Sigmoid colon (tissue), 7 donors: ENCODE data around the gene ZNF157. TPM values are rescaled to one million over a fixed set of nuclear protein-coding genes. Genes with fewer than 3 reads are reported as not detected.

Experiments used
- DNase-seq: peaks from one replicate; pipeline ENCODE4 v3.0.0-alpha.2; 2019
- H3K27ac ChIP-seq, 4 donors: fragments of 200-600 bp; sonication (generic); one replicate each; pipeline ENCODE4 v1.5.1; 2016 to 2019; ENCODE audit warnings: mild to moderate bottlenecking in 1 of 4
- H3K27me3 ChIP-seq, 3 donors: fragments of 200-600 bp; sonication (generic); one replicate each; pipeline ENCODE4 v1.5.1; 2019; ENCODE audit warnings: mild to moderate bottlenecking in 1 of 3
- H3K36me3 ChIP-seq, 4 donors: fragments of 200-600 bp; sonication (generic); one replicate each; pipeline ENCODE4 v1.5.1; 2016 to 2019
- H3K4me1 ChIP-seq, 4 donors: fragments of 200-600 bp; sonication (generic); one replicate each; pipeline ENCODE4 v1.5.1; 2017 to 2019
- H3K4me3 ChIP-seq, 4 donors: fragments of 200-600 bp; sonication (generic); one replicate each; pipeline ENCODE4 v1.5.1; 2017 to 2019; ENCODE audit warnings: mild to moderate bottlenecking in 2 of 4, moderate library complexity in 1 of 4
- H3K9me3 ChIP-seq, 4 donors: fragments of 200-600 bp in 3 of 4; sonication (generic) in 3 of 4; one replicate each; pipeline versions ENCODE4 v1.5.1 to v1.6.1; 2013 to 2019
- CTCF ChIP-seq, 4 experiments: fragments of 450-650 bp in 3 of 4; fragments of 200-600 bp in 1 of 4; IDR thresholded peaks; one replicate each; pipeline ENCODE4 v1.5.1; 2016 to 2019; ENCODE audit warnings: antibody characterized with exemption in 4 of 4, mild to moderate bottlenecking in 3 of 4, moderate library complexity in 2 of 4
- EP300 ChIP-seq, 4 donors: sonication (generic); formaldehyde crosslinking; IDR thresholded peaks; one replicate each; pipeline ENCODE4 v1.6.1; 2017; ENCODE audit warnings: antibody characterized with exemption in 4 of 4
- POLR2A ChIP-seq, 2 donors: fragments of 450-650 bp; IDR thresholded peaks; one replicate each; pipeline ENCODE4 v1.6.1; 2016; ENCODE audit warnings: antibody characterized with exemption in 2 of 2, mild to moderate bottlenecking in 2 of 2, moderate library complexity in 2 of 2
- POLR2AphosphoS5 ChIP-seq, 4 donors: sonication (generic); formaldehyde crosslinking; IDR thresholded peaks; one replicate each; pipeline ENCODE4 v1.6.1; 2017; ENCODE audit warnings: antibody characterized with exemption in 4 of 4
- WGBS, 2 donors: extraction: QIAGEN DNeasy Blood & Tissue Kit; methylation state at CpG; one replicate each; pipeline ENCODE4 v1.1.7; 2013; 5-methylcytosine and 5-hydroxymethylcytosine counted together
- intact Hi-C: fragments of 100-400 bp; cut with DNase I; formaldehyde crosslinking; loops from one replicate; pipeline ENCODE4 v1.15.1; 2023
- polyA plus RNA-seq, 3 donors: library from polyadenylated mRNA; stranded (reverse); fragments of 200-250 nt; gene quantifications; one replicate each; pipeline ENCODE4 v1.2.3, GENCODE V29; 2013
- total RNA-seq, 4 donors: library from RNA; depleted of rRNA; stranded (reverse); fragments of >200 nt; gene quantifications; one replicate each; pipeline ENCODE4 v1.1.0, GENCODE V29; 2016
- donor health status: healthy with polysubstance abuse.
- donor health status: Bipolar disorder and iron deficiency.
- donor health status: healthy.

Gene ZNF157
- total and polyA plus RNA-seq, 7 donors = 0.15 to 0.71 (median 0.38) TPM; not detected in 3

GRCh38 chrX:47413179-47413594, 42.8 kb downstream of the ZNF157 start:
- DNase-seq = no peak
- 92 to 97% methylated on average over 8 of the region's 8 CpGs for WGBS, 2 donors
- Histone ChIP-seq H3K4me3 (no peak overlapping the region), H3K9me3 (peaks cover 0 to 12% (median 4%) of the 10 kb centered on the region in 4 donors), H3K27ac (no peak overlapping the region), H3K27me3 (no peaks in the 10 kb centered on the region), H3K36me3 (no peaks in the 10 kb centered on the region), H3K4me1 (no peaks in the 10 kb centered on the region)
- TF ChIP-seq POLR2A (IDR thresholded peaks at IDR 0.05) = no peak
- TF ChIP-seq EP300 (IDR thresholded peaks at IDR 0.05) = no peak
- TF ChIP-seq POLR2AphosphoS5 (IDR thresholded peaks at IDR 0.05) = no peak
- TF ChIP-seq CTCF (IDR thresholded peaks at IDR 0.05) = no peak
- intact Hi-C loops = no loop called here

- Histone ChIP-seq H3K27me3 (no peaks in the 10 kb centered on the region), H3K9me3 (peaks cover 0 to 7% (median 0%) of the 10 kb centered on the region in 4 donors), H3K4me3 (no peak overlapping the region), H3K4me1 (no peaks in the 10 kb centered on the region), H3K36me3 (no peaks in the 10 kb centered on the region), H3K27ac (no peak overlapping the region)
- TF ChIP-seq EP300 (IDR thresholded peaks at IDR 0.05) = no peak
- no peak for TF ChIP-seq POLR2AphosphoS5 (IDR thresholded peaks at IDR 0.05)
- no peak for TF ChIP-seq POLR2A (IDR thresholded peaks at IDR 0.05)
- no peak for TF ChIP-seq CTCF (IDR thresholded peaks at IDR 0.05)
- DNase-seq = no peak
- intact Hi-C loops = no loop called here
- 90 to 91% methylated on average over 4 of the region's 4 CpGs for WGBS, 2 donors
Measured at GRCh38 chrX:47420265-47420664, 49.9 kb downstream of the ZNF157 start.

- Histone ChIP-seq H3K27ac (no peak overlapping the region), H3K27me3 (no peaks in the 10 kb centered on the region), H3K4me3 (no peak overlapping the region), H3K36me3 (no peaks in the 10 kb centered on the region), H3K4me1 (no peaks in the 10 kb centered on the region), H3K9me3 (peaks cover 0 to 7% (median 0%) of the 10 kb centered on the region in 4 donors)
- WGBS, 2 donors = 62 to 65% methylated on average over 5 of the region's 5 CpGs
- no peak for TF ChIP-seq POLR2A (IDR thresholded peaks at IDR 0.05)
- no peak for TF ChIP-seq EP300 (IDR thresholded peaks at IDR 0.05)
- TF ChIP-seq CTCF (IDR thresholded peaks at IDR 0.05) = no peak
- TF ChIP-seq POLR2AphosphoS5 (IDR thresholded peaks at IDR 0.05) = no peak
- DNase-seq = no peak
- intact Hi-C loops = no loop called here
Measured at GRCh38 chrX:47420962-47421361, 50.6 kb downstream of the ZNF157 start.

- Histone ChIP-seq H3K27ac (no peak overlapping the region), H3K4me3 (no peak overlapping the region), H3K27me3 (no peaks in the 10 kb centered on the region), H3K36me3 (no peaks in the 10 kb centered on the region), H3K4me1 (no peaks in the 10 kb centered on the region), H3K9me3 (peaks cover 0 to 5% (median 0%) of the 10 kb centered on the region in 4 donors)
- intact Hi-C loops = no loop called here
- no peak for DNase-seq
- TF ChIP-seq POLR2A (IDR thresholded peaks at IDR 0.05) = no peak
- no peak for TF ChIP-seq POLR2AphosphoS5 (IDR thresholded peaks at IDR 0.05)
- TF ChIP-seq CTCF (IDR thresholded peaks at IDR 0.05) = no peak
- no peak for TF ChIP-seq EP300 (IDR thresholded peaks at IDR 0.05)
- 82 to 92% methylated on average over 2 of the region's 2 CpGs for WGBS, 2 donors
Measured at GRCh38 chrX:47422444-47422843, 52.1 kb downstream of the ZNF157 start.

- no peaks in the 10 kb centered on the region for H3K4me1 ChIP-seq
- no peaks in the 10 kb centered on the region for H3K27me3 ChIP-seq
- DNase-seq = no peak
- H3K27ac ChIP-seq = no peak overlapping the region
- TF ChIP-seq EP300 (IDR thresholded peaks at IDR 0.05) = no peak
- no peak for TF ChIP-seq POLR2A (IDR thresholded peaks at IDR 0.05)
- TF ChIP-seq POLR2AphosphoS5 (IDR thresholded peaks at IDR 0.05) = no peak
- TF ChIP-seq CTCF (IDR thresholded peaks at IDR 0.05) = no peak
- intact Hi-C loops = no loop called here
- WGBS, 2 donors = 95 to 97% methylated on average over 5 of the region's 5 CpGs
- H3K9me3 ChIP-seq = no peaks in the 10 kb centered on the region
- H3K36me3 ChIP-seq = no peaks in the 10 kb centered on the region
- no peak overlapping the region for H3K4me3 ChIP-seq
Measured at GRCh38 chrX:47430925-47431324, 60.5 kb downstream of the ZNF157 start.
